Measurements from ENCODE around the gene TCF12.

Gene TCF12

DNA sequence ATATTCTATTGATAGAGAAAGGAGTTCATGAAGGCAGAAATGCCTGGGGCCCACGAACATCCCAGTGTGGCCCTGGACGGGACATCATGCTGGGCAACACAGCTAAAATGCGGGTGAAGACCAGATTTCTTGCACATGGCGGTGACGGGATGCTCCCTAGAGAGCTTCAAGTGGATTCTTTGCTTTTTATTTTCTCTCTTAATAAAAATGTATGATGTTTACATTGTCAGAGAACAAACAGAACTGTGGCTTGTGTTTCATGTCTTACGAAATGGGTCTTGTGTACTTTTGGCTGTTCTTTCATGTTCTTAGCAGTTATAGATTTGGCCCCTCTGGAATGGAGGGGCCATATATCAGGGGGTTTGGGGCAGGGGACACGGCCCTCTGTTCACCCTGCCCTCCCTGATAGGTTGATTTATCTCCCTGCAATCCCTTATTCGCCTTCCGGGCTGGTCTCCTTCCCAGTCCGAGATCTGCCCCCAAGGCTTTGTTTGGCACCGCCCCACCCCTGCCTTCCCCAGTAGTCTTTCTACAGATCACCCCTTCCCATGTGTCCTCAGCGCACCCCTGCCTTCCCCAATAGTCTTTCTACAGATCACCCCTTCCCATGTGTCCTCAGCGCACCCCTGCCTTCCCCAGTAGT lies 389.2 kb downstream of the TCF12 start:
- DNase-seq = no peak

DNA sequence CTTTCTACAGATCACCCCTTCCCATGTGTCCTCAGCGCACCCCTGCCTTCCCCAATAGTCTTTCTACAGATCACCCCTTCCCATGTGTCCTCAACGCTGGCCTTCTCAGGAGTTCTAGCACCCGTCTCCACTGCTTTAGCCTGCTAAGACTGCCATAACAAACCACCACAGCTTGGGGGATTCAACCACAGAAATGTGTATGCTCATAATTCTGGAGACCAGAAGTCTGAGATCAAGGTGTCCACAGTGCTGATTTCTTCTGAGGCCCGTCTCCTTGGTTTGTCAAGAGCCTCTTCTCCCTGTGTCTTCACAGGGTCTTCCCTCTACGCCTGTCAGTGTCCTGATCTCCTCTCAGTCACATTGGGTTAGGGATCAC lies 389.7 kb downstream of the TCF12 start:
- no peak for DNase-seq

DNA sequence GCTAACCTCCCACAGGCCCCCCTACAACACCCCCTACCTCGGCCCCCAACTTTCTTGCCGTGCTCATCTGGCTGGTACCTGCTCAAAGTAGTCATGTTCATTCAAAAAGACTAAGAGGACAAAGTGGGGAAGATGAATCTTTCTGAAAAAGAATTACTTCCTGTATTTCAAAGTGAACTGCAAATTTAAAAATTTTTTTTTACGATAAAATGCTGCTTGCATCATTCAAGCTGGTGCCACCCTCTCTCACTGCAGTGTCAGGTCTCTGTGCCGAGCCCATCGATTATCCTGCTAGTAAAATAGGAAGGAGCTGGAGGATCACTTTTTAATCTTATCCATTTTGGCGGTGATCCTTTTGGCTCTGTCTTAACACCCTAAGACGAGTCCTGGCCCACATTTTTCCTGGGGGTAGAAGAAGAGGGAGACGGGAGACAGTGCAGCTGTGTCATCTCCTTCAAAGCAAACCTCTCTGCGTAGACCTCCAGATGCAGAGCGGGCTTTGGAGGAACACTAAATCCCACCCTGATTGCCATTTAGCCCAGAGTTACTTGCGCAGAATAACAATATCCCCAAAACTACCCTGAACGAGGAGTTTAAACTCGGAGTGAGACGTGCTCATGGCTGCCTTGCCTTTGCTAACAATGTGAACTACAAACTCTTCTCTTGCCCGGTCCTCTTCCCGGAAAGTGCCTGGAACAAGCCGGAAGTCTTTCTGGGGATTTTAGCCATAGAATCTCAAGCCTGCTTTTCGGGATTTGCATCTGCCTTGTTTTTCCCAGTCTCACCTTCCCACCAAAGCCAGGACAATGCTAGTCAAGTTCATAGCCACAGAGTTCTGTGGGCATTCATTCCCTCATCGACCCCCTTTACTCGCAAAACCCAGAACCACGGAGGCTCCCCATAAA lies 391.7 kb downstream of the TCF12 start:
- no peak for DNase-seq

DNA sequence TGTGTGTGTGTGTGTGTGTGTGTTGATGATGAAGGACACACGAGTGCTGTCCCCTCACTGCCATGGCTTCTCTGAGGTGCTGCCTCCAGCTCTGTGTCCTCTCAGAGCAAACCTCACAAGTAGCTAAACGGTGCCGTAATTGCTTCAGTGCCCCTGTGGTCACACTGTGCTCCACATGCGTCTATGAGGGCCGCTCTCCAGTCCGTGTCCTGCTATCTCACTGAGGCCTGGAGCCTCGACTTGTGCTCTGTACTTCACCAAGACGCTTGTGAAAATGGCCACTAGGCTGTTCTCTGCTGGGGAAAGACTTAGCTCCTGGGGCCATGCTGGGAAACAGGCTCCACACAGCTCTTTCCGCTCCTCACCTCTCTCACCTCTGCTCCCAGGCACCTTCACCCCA lies 392.4 kb downstream of the TCF12 start:
- DNase-seq = no peak

DNA sequence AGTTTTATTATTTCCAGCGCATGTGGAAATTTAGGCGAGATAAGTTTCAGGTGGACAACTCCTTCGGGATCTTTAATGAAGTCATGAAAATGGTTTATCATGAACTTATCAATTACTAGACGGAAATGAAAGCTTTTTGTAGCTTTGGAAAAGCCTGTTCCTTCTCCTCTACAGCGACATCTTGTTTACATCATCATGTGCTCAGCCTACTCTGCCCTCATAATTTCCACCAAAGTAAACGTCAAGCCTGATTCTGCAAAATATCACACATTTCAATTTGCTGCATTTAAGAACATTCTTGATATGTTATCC lies 393.5 kb downstream of the TCF12 start:
- DNase-seq = no peak

DNA sequence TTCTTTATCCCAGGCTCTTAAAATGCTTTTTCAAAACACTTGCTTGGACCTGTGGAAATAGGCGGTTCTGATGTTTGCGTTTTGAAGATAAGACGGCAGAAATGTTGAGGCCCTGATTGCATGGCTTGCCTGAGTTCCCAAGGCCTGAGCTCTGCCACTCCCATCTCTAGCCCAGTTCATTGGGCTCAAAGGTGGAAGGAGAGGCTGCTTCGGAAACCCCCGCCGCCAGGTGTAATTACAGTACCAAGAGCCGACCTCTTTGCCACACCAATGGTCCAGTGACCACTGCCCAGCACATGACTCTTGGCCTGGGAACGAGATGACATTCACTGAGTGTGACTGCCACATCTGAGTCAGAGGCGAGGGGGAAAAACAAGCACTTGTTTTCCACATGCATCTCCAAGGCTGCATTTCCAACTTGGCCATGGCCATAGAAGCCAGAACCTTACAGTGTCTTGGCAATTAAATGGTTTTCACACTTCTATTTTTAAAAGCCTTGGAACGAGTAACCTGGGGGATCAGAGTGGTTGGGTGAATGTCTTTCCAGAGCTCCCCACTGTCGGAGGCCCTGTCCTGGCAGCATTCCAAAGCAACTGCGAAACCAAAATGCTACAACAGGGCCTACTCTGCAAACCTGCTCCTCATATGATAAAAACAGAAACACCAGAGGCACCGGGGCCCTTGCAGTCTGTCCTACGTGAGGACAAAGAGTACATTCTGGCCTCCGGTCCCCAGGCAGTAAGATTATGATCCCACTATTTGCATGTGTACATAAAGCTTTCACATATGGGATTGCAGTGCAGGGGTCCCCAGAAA lies 394.1 kb downstream of the TCF12 start:
- DNase-seq = no peak

DNA sequence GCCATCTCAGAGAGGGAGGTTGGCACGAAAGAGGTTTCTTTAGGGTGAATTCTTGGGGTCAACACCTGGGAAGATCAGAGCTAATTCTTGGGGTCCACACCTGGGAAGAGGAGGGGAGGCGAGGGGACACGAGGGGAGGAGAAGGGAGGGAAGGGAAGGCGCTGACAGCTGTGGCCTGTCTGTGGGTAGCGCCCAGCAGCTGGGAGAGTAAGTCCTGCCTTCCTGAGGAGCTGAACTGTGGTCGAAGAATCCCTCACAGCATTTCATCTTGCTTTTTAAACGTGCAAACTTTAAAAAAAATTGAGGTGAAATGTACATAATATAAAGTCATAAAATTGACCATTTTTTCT lies 394.7 kb downstream of the TCF12 start:
- no peak for DNase-seq

DNA sequence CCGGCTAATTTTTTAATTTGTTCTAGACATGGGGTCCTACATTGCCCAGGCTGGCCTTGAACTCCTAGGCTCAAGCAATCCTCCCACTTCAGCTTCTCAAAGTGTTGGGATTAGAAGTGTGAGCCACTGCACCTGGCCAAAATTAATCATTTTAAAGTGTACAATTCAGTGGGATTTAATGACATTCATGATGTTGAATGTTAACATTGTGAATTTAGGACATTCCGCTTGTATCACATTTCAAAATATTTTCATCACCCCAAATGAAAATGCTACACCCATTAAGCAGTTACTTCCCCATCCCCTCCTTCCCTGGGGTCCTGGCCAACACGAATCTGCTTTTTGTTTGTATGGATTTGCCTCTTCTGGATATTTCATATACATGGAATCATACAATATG lies 395.8 kb downstream of the TCF12 start:
- no peak for DNase-seq

DNA sequence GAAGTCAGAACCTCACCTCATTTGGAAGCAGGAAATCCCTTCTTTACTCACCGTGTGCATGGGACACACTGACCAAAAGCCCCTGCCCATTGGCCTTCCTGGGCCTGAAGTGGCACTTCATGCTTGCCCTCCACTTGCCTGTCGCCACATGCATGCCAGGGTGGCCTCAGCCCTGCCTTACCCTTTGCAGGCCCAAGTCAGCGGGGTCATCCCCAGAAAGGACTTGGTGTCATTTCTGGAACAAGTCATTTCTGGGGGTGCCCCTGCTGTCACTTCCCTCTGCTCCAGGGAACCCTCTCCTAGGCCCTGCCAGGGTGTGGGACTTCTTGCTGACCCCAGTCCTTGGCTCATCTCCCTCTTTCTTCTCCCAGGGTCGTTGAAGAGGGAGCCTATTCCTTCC lies 398.0 kb downstream of the TCF12 start:
- no peak for DNase-seq

DNA sequence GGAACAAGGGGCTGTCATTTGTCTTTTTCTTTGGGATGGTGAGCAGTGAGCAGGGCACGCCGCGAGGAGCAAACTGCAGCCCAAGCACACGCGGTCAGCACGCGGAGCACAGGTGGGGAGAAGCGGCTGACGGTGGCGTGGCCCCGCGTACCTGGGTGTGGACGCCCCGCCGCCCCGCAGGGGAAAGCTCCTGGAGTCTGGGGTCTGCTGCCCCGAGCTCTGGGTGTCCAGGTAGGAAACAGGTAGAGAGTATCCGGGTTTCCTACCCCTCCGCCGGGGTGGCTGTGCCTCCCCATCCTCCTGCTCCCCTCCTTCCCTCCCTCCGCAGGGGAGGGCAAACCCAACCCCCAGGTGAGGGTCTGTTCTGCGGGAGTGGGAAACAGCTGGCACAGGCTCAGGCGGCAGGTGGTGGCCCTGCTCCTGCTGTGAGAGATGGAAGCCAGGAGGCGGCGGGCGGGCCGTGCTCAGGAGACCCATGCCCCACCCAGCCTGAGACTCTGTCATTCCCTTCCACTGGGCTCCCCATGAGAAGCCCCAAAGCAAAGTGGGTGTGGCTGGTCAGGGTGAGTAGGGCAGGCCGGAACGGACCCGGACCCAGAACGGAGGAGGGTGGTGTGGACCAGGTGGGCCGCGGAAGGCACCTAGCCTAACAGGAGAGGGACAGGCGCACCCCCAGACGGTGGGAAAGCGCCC lies 400.9 kb downstream of the TCF12 start:
- no peak for DNase-seq

DNA sequence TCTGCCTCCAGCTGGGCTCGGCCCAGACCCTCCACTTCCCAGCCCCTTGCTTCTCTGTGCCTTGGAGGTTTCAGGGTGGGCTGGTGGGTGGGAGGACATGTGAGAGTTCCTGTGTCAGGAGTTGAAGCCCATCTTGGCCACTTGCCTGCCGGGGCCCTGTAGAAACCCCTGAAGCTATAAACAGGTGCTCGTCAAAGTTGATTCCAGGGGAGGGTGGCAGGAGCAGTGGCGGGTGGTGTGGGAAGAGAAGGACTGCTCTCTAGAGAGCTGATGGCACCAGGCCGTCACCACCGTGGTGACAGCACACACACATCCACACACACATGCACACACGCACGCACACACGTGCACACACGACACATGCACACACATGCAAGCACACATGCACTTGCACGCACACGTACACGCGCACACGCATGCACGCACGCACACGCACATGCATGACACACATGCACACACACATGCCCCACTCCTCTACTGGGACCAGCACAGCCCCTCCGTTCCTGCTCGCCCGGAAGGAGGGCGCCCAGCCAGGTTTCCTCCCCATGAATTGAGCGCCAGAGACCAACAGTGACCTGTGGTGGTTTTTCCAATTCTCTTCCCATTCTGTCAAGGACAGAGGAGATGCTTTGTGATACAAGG lies 401.6 kb downstream of the TCF12 start:
- DNase-seq = no peak

DNA sequence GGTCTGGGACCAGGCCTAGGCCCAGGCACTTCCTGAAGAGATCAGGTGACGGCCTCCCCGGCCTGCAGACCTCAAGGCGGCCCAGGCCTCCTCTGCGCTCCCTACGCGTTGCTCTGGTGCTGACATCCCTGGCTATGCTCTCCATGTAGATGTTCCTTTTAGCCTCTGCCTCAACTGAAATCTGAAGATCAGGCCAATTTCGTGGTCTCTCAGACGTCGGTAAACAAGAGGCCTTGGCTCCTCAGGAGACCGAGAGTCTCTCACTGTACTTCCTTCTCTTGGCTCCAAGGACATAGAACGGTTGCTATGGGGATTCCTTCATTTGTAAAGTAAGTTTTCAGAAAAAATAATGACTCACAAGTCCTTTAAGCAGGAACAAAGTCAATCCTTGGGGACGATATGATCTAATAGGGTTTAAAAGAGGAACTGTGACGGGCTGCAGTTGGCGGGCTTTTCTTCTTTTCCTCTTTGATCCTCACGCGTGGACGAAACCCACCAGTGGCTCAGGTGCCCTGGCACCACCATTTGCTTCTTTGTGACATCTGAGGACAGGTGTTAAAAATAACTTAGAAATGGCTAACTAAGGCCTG lies 402.3 kb downstream of the TCF12 start:
- no peak for DNase-seq

DNA sequence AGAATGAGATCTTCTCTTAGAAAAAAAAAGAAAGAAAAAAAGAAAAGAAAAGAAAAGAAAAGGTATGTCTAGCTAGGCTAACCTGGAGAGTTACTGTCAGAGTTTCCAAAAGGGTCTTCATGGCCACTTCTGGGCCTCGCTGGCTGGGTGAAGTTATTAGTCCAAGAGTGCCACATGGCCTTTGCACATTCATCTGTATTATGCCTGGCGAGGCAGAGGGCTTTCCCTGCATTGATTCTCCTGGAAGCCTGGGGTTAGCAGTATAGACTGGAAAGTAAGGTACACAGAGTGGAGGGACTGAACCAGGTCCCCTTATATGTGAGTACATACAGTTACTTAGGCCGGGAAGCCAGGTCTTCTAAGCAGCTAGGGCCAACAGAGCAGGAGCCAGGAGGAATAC lies 403.0 kb downstream of the TCF12 start:
- no peak for DNase-seq

DNA sequence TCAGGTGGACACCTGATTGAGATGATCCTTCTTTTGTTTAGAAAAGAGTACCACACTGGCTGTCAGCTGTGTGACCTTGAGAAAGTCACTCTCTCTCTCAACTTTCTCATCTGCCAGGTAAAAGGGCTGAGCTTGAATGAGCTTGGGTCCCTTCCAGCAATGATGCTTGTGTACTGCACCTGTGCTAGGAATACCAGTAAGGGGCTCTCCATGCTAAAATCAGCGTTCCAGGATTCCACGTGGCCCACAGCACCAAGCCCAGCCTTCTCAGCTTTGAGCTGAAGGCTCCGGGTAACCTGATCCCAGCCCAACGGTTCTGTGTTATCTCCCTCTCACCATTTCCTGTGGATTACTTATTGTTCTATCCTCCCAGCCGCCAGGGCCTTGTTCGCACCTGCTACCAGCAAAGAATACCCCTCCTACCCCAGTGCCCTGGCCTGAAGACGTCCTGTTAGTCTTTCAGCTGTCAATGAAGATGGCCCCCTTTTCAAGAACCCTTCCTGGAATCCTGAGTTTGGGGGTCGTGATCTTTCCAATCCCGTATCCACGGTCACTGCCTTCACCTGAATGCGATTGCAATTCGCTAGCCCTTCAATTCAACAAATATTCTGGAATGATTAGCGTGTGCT lies 403.6 kb downstream of the TCF12 start:
- DNase-seq = no peak

DNA sequence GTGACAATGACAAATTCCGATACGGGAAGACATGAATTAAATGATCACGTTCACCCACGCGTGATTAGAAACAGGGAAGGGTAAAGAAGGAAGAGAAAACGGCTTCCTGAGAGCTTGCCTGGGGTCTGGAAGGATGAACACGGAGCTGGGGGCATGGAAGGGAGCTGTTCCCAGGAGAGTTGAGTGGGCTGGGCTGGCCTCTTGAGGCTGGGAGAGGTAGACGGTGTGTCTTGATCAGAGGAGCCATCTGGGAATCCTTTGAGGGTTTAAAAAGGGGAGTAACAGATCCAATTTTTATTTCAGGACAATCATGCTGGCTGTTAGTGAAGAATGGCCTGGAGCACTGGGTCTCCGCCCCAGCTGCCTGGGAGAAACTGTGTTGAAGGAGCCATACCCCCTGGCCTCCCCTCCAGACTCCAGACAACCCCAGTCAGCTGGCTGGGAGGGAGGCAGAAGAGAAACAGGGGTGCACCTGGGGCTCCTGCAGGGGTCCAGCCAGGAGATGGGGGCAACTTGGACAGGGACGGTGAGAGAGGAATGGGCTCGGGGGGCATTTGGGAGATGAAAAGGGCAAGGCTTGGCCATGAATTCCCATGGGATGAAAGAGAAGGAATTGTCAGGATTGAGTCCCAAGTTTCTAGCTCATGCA lies 404.3 kb downstream of the TCF12 start:
- DNase-seq = no peak

DNA sequence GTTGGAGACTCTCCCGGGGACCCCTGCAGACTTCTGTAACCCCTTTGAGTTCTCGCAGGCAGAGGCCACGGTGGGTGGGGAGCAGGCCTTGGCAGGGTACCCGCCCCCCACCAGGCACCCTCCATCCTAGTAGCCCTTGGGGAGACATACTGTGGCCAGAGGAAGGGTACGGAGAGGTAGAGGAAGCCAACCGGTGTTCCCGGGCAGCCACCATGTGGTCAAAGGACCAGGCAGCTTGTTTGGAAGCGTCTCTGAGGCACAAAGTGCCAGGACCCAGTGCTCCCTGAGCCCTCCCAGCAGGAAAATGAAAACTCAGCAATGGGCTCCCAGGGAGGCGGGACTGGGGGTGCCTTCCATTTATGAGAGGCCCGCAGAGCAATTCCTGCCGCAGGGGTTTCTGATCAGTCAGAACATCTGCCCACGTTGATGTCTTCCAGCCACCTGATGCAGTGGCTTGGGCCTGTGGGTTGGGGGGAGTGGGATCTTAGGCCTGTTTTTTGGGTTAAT lies 404.9 kb downstream of the TCF12 start:
- DNase-seq = no peak

DNA sequence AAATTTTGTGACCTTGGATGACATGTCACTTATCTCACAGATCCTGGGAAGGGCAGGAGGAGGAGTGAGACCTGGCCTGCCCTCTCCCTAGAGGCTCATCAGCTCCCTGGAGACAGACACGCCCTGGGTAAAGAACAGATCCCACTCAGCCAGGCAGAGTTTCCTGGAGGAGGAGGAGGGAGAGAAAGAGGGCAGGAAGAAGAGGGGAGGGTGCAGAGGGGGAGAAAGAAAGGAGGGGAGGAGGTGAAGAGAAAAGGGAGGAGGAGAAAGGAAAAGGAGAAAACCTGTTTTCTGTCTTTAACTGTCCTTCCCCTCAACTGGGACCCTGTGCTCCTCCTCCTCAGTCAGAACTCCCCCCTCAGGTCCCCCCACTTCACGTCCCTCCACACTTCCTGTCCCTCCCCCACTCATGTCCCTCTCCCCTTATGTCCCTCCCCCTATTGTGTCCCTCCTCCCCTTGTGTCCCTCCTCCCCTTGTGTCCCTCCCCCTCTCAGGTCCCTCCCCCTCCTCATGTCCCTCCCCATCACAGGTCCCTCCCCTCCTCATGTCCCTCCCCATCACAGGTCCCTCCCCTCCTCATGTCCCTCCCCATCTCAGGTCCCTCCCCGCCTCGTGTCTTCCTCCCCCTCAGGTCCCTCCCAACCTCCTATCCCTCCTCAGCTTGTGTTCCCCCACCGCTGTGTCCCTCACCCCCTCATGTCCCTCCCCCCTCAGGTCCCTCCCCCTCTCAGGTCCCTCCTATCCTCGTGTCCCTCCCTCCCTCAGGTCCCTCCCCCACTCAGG lies 405.6 kb downstream of the TCF12 start:
- DNase-seq = no peak

DNA sequence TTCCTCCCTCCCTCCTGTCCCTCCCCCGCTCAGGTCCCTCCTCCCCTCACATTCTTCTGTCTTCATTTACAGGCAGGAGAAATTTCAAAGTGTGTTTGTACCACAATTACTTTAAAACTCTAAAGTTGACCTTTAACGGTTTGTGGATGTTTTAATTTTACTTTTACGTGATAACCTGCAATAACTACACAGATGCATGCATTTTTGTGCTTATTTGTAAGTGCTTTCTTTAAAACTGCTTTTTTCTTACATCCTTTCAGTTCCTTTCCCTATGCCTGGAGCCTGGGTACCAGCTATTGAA lies 406.1 kb downstream of the TCF12 start:
- DNase-seq = no peak

DNA sequence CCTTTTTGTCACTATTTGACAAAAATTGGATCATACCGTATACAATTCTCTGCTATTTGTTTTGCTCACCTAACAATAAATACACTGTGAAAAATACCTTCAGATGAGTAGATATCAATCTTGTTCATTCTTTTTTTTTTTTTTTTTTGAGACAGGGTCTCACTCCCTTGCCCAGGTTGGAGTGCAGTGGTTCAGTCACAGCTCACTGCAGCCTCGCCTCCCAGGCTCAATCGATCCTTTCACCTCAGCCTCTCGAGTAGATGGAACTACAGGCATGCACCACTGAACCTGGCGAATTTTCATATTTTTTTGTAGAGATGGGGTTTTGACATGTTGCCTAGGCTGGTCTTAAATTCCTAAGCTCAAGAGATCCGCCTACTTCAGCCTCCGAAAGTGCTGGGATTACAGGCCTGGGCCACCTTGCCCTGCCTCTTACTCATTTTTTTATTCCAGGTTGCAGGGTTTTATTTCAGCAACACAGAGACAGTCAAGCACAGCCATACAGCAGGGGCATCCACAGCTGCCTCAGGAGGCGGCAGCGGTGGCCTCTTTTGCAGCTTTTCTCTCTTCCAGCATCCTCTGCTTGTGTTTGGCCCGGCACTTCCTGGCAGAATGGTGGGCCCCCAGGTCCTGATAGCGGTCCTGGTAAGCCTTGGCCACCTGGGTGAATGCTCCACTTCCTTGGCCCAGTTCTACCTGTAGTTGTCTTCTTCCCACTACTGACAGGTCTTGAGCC lies 406.7 kb downstream of the TCF12 start:
- DNase-seq = no peak

DNA sequence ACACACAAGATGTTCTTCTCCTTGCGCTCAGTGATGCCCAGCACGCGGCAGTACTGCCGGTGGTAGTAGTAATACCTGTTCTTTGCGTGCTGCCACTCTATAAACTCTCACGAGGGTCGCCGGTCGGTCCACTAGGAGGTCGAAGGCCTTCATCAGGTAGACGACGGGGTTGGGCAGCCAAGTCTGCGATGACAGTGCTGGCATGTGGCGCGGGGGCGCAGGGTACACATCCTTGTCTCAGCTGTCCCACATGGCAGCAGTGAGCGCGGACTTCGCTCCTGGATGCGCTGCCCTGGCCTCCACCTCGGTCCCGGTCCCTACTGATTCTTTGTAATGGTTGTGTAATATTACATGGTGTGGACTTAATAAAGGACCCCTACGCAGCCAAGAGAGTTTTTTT lies 407.8 kb downstream of the TCF12 start:
- no peak for DNase-seq
